Natural killer cell (primary cell): ENCODE data around the gene PPP1R12B. TPM values are rescaled to one million over a fixed set of nuclear protein-coding genes. Genes with fewer than 3 reads are reported as not detected.
"Not testable (repeated sequence)": the region's sequence is repeated elsewhere in the genome, so short reads cannot be mapped to it uniquely, and the experiment has no call there.

Experiments used
- ATAC-seq, 3 donors: fragments of 150-1000 bp in 2 of 3; fragments of 200-7000 bp in 1 of 3; cut with Tn5 transposase; 1 replicate in 1 of 3; 2 replicates in 2 of 3; pipeline ENCODE4 v1.10.0; 2021; ENCODE audit warnings: mild to moderate bottlenecking in 2 of 3, moderate library complexity in 2 of 3
- DNase-seq, 2 donors: peaks; one replicate each; pipeline versions ENCODE4 v3.0.0 to v3.0.0-alpha.2; 2013 to 2021; ENCODE audit warnings: mixed read lengths in 1 of 2
- H3K27ac ChIP-seq: one replicate; pipeline ENCODE4 v1.5.1; 2013; ENCODE audit warnings: mild to moderate bottlenecking, low read length
- H3K27me3 ChIP-seq: one replicate; pipeline ENCODE4 v1.6.1; 2013; ENCODE audit warnings: low read length; ENCODE audit not compliant: control insufficient read depth, insufficient read depth
- H3K36me3 ChIP-seq: one replicate; pipeline ENCODE4 v1.6.1; 2013; ENCODE audit warnings: low read length; ENCODE audit not compliant: control insufficient read depth, insufficient read depth
- H3K4me1 ChIP-seq: one replicate; pipeline ENCODE4 v1.6.1; 2013; ENCODE audit warnings: low read length; ENCODE audit not compliant: control insufficient read depth, insufficient read depth
- H3K4me3 ChIP-seq: one replicate; pipeline ENCODE4 v1.5.1; 2013; ENCODE audit warnings: low read length
- H3K9me3 ChIP-seq: one replicate; pipeline ENCODE4 v1.6.1; 2013; ENCODE audit warnings: low read length; ENCODE audit not compliant: control insufficient read depth, insufficient read depth
- H3K27ac Mint-ChIP-seq, 2 donors: one replicate each; pipeline ENCODE4 v1.8.0; 2022; ENCODE audit warnings: mild to moderate bottlenecking in 2 of 2, mixed read lengths in 2 of 2, moderate library complexity in 1 of 2
- H3K27me3 Mint-ChIP-seq, 2 donors: one replicate each; pipeline ENCODE4 v1.8.0; 2022; ENCODE audit warnings: low read depth in 2 of 2, mixed read lengths in 2 of 2
- H3K36me3 Mint-ChIP-seq: one replicate; pipeline ENCODE4 v1.8.0; 2022; ENCODE audit warnings: mixed read lengths
- H3K4me1 Mint-ChIP-seq, 2 donors: one replicate each; pipeline ENCODE4 v1.8.0; 2022; ENCODE audit warnings: mixed read lengths in 2 of 2
- H3K4me3 Mint-ChIP-seq: one replicate; pipeline ENCODE4 v1.8.0; 2022; ENCODE audit warnings: mild to moderate bottlenecking, moderate library complexity, mixed read lengths
- H3K9me3 Mint-ChIP-seq, 2 donors: one replicate each; pipeline ENCODE4 v1.8.0; 2022; ENCODE audit warnings: mixed read lengths in 2 of 2
- CTCF ChIP-seq: fragments of 200-600 bp; IDR thresholded peaks from one replicate; pipeline ENCODE4 v1.8.0; 2022; ENCODE audit warnings: antibody characterized with exemption
- WGBS: methylation state at CpG from one replicate; pipeline ENCODE4 v1.1.7; 2013; ENCODE audit warnings: missing lambda C conversion rate; ENCODE audit not compliant: insufficient coverage; 5-methylcytosine and 5-hydroxymethylcytosine counted together
- intact Hi-C: fragments of 100-400 bp; cut with micrococcal nuclease; formaldehyde crosslinking; loops from one replicate; pipeline ENCODE4 v1.14.2; 2022
- total RNA-seq, 4 donors: library from RNA; stranded (reverse); fragments of 120-200 nt in 1 of 4; gene quantifications; one replicate each; pipeline versions ENCODE4 v1.2.3 to v1.2.4, GENCODE V29; 2013 to 2022

PPP1R12B gene
- total RNA-seq, 3 donors from 2014 or later (not counting 1 experiment from before 2014, with no cell fraction given), result 27.8 to 47.5 (median 46.5) TPM

GRCh38 chr1:202578001-202578504, 229.6 kb downstream of the PPP1R12B start:
- H3K27me3 ChIP-seq, result no peaks in the 10 kb centered on the region
- no peak overlapping the region for H3K4me3 ChIP-seq
- peaks cover 8% of the 10 kb centered on the region for H3K36me3 ChIP-seq
- ATAC-seq (no peak), DNase-seq (no peak)
- H3K9me3 Mint-ChIP-seq, result no peaks in the 10 kb centered on the region
- no peaks in the 10 kb centered on the region for H3K9me3 ChIP-seq
- no peak overlapping the region for H3K27ac Mint-ChIP-seq
- peaks cover 11% of the 10 kb centered on the region for H3K36me3 Mint-ChIP-seq
- no peaks in the 10 kb centered on the region for H3K4me1 ChIP-seq
- TF ChIP-seq CTCF, result no peak
- no peak overlapping the region for H3K27ac ChIP-seq
- intact Hi-C loops, result loop anchor here (10.0 kb wide), 1 partner anchor 233 kb away; the partner anchor contains the start of genes PPP1R12B and UBE2T
- H3K4me3 Mint-ChIP-seq, result no peak overlapping the region
- no peaks in the 10 kb centered on the region for H3K4me1 Mint-ChIP-seq
- H3K27me3 Mint-ChIP-seq, result no peaks in the 10 kb centered on the region
- 84% methylated on average over 4 of the region's 4 CpGs for WGBS

GRCh38 chr1:202578565-202578964, 230.1 kb downstream of the PPP1R12B start:
- Mint-ChIP-seq H3K27ac (no peak overlapping the region), H3K4me1 (no peaks in the 10 kb centered on the region), H3K4me3 (no peak overlapping the region), H3K36me3 (peaks cover 11% of the 10 kb centered on the region), H3K9me3 (no peaks in the 10 kb centered on the region), H3K27me3 (no peaks in the 10 kb centered on the region)
- Histone ChIP-seq H3K4me3 (no peak overlapping the region), H3K27ac (no peak overlapping the region), H3K4me1 (no peaks in the 10 kb centered on the region), H3K27me3 (no peaks in the 10 kb centered on the region), H3K36me3 (peaks cover 8% of the 10 kb centered on the region), H3K9me3 (no peaks in the 10 kb centered on the region)
- no peak for TF ChIP-seq CTCF
- no peak for ATAC-seq
- intact Hi-C loops, result loop anchor here (10.0 kb wide), 1 partner anchor 234 kb away; the partner anchor contains the start of genes PPP1R12B and UBE2T
- DNase-seq, result no peak
- WGBS, result over 99% methylated on average over 6 of the region's 6 CpGs

- Mint-ChIP-seq H3K27me3 (no peaks in the 10 kb centered on the region), H3K36me3 (peaks cover 11% of the 10 kb centered on the region), H3K4me1 (no peaks in the 10 kb centered on the region), H3K27ac (no peak overlapping the region), H3K4me3 (no peak overlapping the region), H3K9me3 (no peaks in the 10 kb centered on the region)
- Histone ChIP-seq H3K4me3 (no peak overlapping the region), H3K9me3 (no peaks in the 10 kb centered on the region), H3K4me1 (no peaks in the 10 kb centered on the region), H3K36me3 (peaks cover 8% of the 10 kb centered on the region), H3K27me3 (no peaks in the 10 kb centered on the region), H3K27ac (no peak overlapping the region)
- TF ChIP-seq CTCF, result no peak
- DNase-seq (no peak), ATAC-seq (no peak)
- intact Hi-C loops, result loop anchor here (10.0 kb wide), 1 partner anchor 235 kb away; the partner anchor contains the start of genes PPP1R12B and UBE2T
- WGBS, result 92% methylated on average over 2 of the region's 2 CpGs
These were observed 231.3 kb downstream of the PPP1R12B start for GRCh38 chr1:202579806-202580205.

GRCh38 chr1:202580619-202581018, 232.1 kb downstream of the PPP1R12B start:
- no peak for ATAC-seq
- Mint-ChIP-seq H3K4me1 (no peaks in the 10 kb centered on the region), H3K36me3 (peaks cover 11% of the 10 kb centered on the region), H3K27me3 (no peaks in the 10 kb centered on the region), H3K9me3 (no peaks in the 10 kb centered on the region), H3K27ac (no peak overlapping the region), H3K4me3 (no peak overlapping the region)
- Histone ChIP-seq H3K27me3 (no peaks in the 10 kb centered on the region), H3K27ac (no peak overlapping the region), H3K4me1 (no peaks in the 10 kb centered on the region), H3K4me3 (no peak overlapping the region), H3K36me3 (peaks cover 6% of the 10 kb centered on the region), H3K9me3 (no peaks in the 10 kb centered on the region)
- no peak for TF ChIP-seq CTCF
- intact Hi-C loops, result no loop called here
- 86% methylated on average over 1 of the region's 1 CpG for WGBS
- DNase-seq, result no peak

- H3K4me1 Mint-ChIP-seq, H3K27ac ChIP-seq, H3K27me3 ChIP-seq, intact Hi-C loops, H3K4me3 Mint-ChIP-seq, H3K27ac Mint-ChIP-seq, H3K27me3 Mint-ChIP-seq, ATAC-seq, H3K4me1 ChIP-seq, H3K9me3 ChIP-seq, DNase-seq, H3K9me3 Mint-ChIP-seq, H3K4me3 ChIP-seq, H3K36me3 ChIP-seq: not testable (repeated sequence)
- WGBS, result 98% methylated on average over 4 of the region's 5 CpGs
- peaks cover 11% of the 10 kb centered on the region for H3K36me3 Mint-ChIP-seq
These were observed 233.9 kb downstream of the PPP1R12B start for GRCh38 chr1:202582350-202582749.
